OCI-LY1 (cell line): ENCODE results near the gene DLG1.

Experiments used
- H2AFZ ChIP-seq: fragments of 200-600 bp; sonication (generic), shearing (Covaris generic); 2 replicates; pipeline ENCODE4 v1.6.0; 2014; ENCODE audit warnings: antibody characterized with exemption, mild to moderate bottlenecking, low read length
- H3F3A ChIP-seq: fragments of 200-600 bp; sonication (generic), shearing (Covaris generic); 2 replicates; pipeline ENCODE4 v1.6.0; 2014; ENCODE audit warnings: mild to moderate bottlenecking, antibody characterized with exemption, low read length, moderate library complexity; ENCODE audit not compliant: insufficient read depth
- H3K27ac ChIP-seq: fragments of 200-600 bp; sonication (generic); 2 replicates; pipeline ENCODE4 v1.5.1; 2014; ENCODE audit warnings: low read length, mixed run types, mild to moderate bottlenecking, low read depth; ENCODE audit not compliant: poor library complexity, severe bottlenecking
- H3K27me3 ChIP-seq: fragments of 200-600 bp; sonication (generic); 2 replicates; pipeline ENCODE4 v1.6.0; 2014; ENCODE audit warnings: antibody characterized with exemption, mild to moderate bottlenecking, low read length, moderate library complexity; ENCODE audit not compliant: insufficient read depth
- H3K36me3 ChIP-seq: fragments of 200-600 bp; sonication (generic); 2 replicates; pipeline ENCODE4 v1.6.1; 2014; ENCODE audit warnings: mild to moderate bottlenecking, antibody characterized with exemption, low read length, moderate library complexity, mixed read lengths; ENCODE audit not compliant: insufficient read depth
- H3K4me1 ChIP-seq: fragments of 200-600 bp; sonication (generic); 2 replicates; pipeline ENCODE4 v1.5.1; 2014; ENCODE audit warnings: mild to moderate bottlenecking, low read length, moderate library complexity; ENCODE audit not compliant: insufficient read depth, severe bottlenecking
- H3K4me2 ChIP-seq: fragments of 200-600 bp; sonication (generic), shearing (Covaris generic); 2 replicates; pipeline ENCODE4 v1.6.1; 2014; ENCODE audit warnings: low read length
- H3K4me3 ChIP-seq: fragments of 200-600 bp; sonication (generic); 2 replicates; pipeline ENCODE4 v1.5.1; 2014; ENCODE audit warnings: low read length, low read depth, mild to moderate bottlenecking, mixed read lengths; ENCODE audit not compliant: poor library complexity, severe bottlenecking
- H3K79me2 ChIP-seq: fragments of 200-600 bp; shearing (Covaris generic); 2 replicates; pipeline ENCODE4 v1.6.1; 2016; ENCODE audit warnings: mixed run types, low read length, mixed read lengths; ENCODE audit not compliant: insufficient read depth
- H3K9ac ChIP-seq: fragments of 200-600 bp; sonication (generic), shearing (Covaris generic); 2 replicates; pipeline ENCODE4 v1.6.1; 2014; ENCODE audit warnings: mild to moderate bottlenecking, low read length, mixed read lengths
- H3K9me2 ChIP-seq: fragments of 200-600 bp; sonication (generic), shearing (Covaris generic); 2 replicates; pipeline ENCODE4 v1.6.1; 2014; ENCODE audit warnings: low read depth, mild to moderate bottlenecking, low read length, mixed read lengths
- H3K9me3 ChIP-seq: fragments of 200-600 bp; shearing (Covaris generic); 2 replicates; pipeline ENCODE4 v1.6.1; 2014; ENCODE audit warnings: low read length, mixed read lengths
- H4K20me1 ChIP-seq: fragments of 200-600 bp; sonication (generic), shearing (Covaris generic); 2 replicates; pipeline ENCODE4 v1.6.0; 2016; ENCODE audit warnings: mild to moderate bottlenecking, low read length; ENCODE audit not compliant: insufficient read depth
- EZH2 ChIP-seq: fragments of 200-600 bp; sonication (generic), shearing (Covaris generic); IDR thresholded peaks from 2 replicates; pipeline ENCODE4 v1.8.0; 2017; ENCODE audit warnings: borderline replicate concordance, mixed run types, mild to moderate bottlenecking, antibody characterized with exemption, low read length, moderate library complexity, mixed read lengths
- TF ChIP-seq, protein P1 (sequence below): fragments of 200-600 bp; sonication (generic), shearing (Covaris generic); IDR thresholded peaks from 2 replicates; pipeline ENCODE4 v1.5.1; 2017; ENCODE audit warnings: mild to moderate bottlenecking, antibody characterized with exemption, low read length, moderate library complexity, mixed read lengths

Gene DLG1

DNA sequence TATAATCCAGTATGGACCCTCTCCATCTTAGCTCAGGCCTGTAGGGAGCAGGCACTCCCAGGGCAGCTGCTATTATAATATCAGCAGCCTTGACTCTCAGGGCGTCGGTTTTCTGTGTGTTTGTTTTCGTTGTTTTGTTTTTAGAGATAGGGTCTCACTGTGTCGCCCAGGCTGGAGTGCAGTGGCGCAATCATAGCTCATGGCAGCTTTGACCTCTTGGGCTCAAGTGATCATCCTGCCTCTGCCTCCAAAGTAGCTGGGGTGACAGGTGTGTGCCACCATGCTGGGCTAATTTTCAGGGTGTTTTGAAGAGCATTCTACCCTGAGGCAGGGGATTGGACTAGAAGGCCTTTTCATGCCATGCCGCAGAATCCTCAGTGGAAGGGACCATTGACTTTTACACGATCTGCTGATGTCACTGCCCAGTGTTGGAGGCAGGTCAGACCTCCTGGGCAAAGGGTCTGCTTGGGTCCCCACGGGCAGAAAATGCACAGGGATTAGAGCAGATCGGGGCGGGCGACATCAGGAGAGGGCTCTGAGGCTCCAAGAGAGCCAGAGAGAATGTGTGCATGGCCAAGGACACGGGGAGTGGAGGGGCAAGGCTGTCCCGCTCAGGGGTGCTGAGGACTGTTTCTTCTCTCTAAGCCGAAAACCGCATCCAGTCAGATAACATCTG lies 276.5 kb downstream of the DLG1 start:
- H3K4me1 ChIP-seq, result peaks cover 21% of the 10 kb centered on the region
- H3F3A ChIP-seq, result no peaks in the 10 kb centered on the region
- H3K4me2 ChIP-seq, result no peak overlapping the region
- H3K9me2 ChIP-seq, result no peaks in the 10 kb centered on the region
- peaks cover 36% of the 10 kb centered on the region for H3K27me3 ChIP-seq
- H3K9ac ChIP-seq, result no peak overlapping the region
- TF ChIP-seq, protein P1, sequence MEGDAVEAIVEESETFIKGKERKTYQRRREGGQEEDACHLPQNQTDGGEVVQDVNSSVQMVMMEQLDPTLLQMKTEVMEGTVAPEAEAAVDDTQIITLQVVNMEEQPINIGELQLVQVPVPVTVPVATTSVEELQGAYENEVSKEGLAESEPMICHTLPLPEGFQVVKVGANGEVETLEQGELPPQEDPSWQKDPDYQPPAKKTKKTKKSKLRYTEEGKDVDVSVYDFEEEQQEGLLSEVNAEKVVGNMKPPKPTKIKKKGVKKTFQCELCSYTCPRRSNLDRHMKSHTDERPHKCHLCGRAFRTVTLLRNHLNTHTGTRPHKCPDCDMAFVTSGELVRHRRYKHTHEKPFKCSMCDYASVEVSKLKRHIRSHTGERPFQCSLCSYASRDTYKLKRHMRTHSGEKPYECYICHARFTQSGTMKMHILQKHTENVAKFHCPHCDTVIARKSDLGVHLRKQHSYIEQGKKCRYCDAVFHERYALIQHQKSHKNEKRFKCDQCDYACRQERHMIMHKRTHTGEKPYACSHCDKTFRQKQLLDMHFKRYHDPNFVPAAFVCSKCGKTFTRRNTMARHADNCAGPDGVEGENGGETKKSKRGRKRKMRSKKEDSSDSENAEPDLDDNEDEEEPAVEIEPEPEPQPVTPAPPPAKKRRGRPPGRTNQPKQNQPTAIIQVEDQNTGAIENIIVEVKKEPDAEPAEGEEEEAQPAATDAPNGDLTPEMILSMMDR, result no peak
- no peak for TF ChIP-seq EZH2
- H3K79me2 ChIP-seq, result no peaks in the 10 kb centered on the region
- H4K20me1 ChIP-seq, result no peaks in the 10 kb centered on the region
- no peaks in the 10 kb centered on the region for H3K36me3 ChIP-seq
- no peak overlapping the region for H2AFZ ChIP-seq
- H3K9me3 ChIP-seq, result no peaks in the 10 kb centered on the region
- H3K4me3 ChIP-seq, result no peak overlapping the region
- no peak overlapping the region for H3K27ac ChIP-seq

DNA sequence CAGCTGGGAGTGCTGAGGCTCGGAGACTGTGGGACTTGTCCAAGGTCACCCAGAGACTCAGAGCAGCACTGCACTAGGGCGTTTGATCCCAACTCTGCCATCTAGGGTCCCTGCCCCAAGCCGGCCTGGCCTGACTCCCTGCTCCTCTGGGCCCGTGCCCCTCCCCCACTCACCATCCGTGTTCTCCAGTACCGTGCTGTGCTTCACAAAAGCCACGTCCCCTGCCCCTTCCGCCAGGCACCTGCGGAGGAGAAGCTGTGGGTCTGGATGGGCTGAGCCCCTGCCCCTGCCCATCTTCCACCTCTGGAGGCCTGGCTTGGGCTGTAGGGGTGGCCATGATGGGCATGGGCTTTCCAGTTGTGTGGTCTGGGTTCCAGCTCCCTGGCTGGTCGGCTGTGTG lies 277.2 kb downstream of the DLG1 start:
- Histone ChIP-seq H4K20me1 (no peaks in the 10 kb centered on the region), H3F3A (no peaks in the 10 kb centered on the region), H3K36me3 (no peaks in the 10 kb centered on the region), H3K9ac (no peak overlapping the region), H2AFZ (no peak overlapping the region), H3K4me1 (peaks cover 21% of the 10 kb centered on the region), H3K79me2 (no peaks in the 10 kb centered on the region), H3K9me2 (no peaks in the 10 kb centered on the region), H3K4me2 (no peak overlapping the region), H3K4me3 (no peak overlapping the region), H3K27ac (no peak overlapping the region), H3K9me3 (no peaks in the 10 kb centered on the region), H3K27me3 (peaks cover 37% of the 10 kb centered on the region)
- TF ChIP-seq, protein P1, result no peak
- TF ChIP-seq EZH2, result no peak

- no peaks in the 10 kb centered on the region for H4K20me1 ChIP-seq
- peaks cover 21% of the 10 kb centered on the region for H3K4me1 ChIP-seq
- no peak overlapping the region for H3K27ac ChIP-seq
- no peak overlapping the region for H3K9ac ChIP-seq
- H3K36me3 ChIP-seq, result no peaks in the 10 kb centered on the region
- H3K9me3 ChIP-seq, result no peaks in the 10 kb centered on the region
- no peak overlapping the region for H2AFZ ChIP-seq
- no peaks in the 10 kb centered on the region for H3K9me2 ChIP-seq
- H3F3A ChIP-seq, result no peaks in the 10 kb centered on the region
- H3K4me2 ChIP-seq, result no peak overlapping the region
- peaks cover 28% of the 10 kb centered on the region for H3K27me3 ChIP-seq
- TF ChIP-seq EZH2, result no peak
- TF ChIP-seq, protein P1, result no peak
- H3K79me2 ChIP-seq, result no peaks in the 10 kb centered on the region
- no peak overlapping the region for H3K4me3 ChIP-seq
These were observed 278.9 kb downstream of the DLG1 start for GRCh38 chr3:197019535-197019934.
